Measurements from ENCODE around the gene SCAF8. TPM values are rescaled to one million over a fixed set of nuclear protein-coding genes. Genes with fewer than 3 reads are reported as not detected.
A peak's percentile ranks its signal among the peaks of the same experiment; 100 is the strongest.

The SCAF8 gene
- total and polyA plus RNA-seq, 2 experiments from 2014 or later = 18.9 to 42.0 TPM

DNA sequence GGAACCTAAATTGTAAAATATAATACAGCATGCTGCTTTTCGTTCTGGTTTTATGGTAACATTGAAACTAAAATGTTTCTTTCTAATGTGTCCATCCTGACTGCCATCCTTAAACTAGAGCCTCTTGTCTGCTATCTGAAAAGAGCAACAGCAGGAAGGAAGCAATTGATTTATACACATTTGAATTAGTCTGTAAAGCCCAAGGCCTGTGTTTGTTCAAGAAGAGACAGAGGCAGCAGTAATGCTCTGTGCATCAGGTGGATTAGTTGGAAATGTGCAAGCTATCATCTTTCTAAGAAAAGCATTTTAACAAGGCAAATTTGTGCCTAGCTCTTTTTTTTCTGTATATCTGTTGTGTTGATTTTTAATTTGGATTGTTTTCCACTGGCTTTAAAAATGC is 128.6 kb downstream of the SCAF8 start:
- TF ChIP-seq, protein P1, sequence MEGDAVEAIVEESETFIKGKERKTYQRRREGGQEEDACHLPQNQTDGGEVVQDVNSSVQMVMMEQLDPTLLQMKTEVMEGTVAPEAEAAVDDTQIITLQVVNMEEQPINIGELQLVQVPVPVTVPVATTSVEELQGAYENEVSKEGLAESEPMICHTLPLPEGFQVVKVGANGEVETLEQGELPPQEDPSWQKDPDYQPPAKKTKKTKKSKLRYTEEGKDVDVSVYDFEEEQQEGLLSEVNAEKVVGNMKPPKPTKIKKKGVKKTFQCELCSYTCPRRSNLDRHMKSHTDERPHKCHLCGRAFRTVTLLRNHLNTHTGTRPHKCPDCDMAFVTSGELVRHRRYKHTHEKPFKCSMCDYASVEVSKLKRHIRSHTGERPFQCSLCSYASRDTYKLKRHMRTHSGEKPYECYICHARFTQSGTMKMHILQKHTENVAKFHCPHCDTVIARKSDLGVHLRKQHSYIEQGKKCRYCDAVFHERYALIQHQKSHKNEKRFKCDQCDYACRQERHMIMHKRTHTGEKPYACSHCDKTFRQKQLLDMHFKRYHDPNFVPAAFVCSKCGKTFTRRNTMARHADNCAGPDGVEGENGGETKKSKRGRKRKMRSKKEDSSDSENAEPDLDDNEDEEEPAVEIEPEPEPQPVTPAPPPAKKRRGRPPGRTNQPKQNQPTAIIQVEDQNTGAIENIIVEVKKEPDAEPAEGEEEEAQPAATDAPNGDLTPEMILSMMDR (IDR thresholded peaks at IDR 0.05; ENCODE audit: low read depth, low read length) = no peak
- Histone ChIP-seq H3K9me3 (ENCODE audit: low read depth) (no peaks in the 10 kb centered on the region), H3K27ac (no peak overlapping the region), H3K4me1 (ENCODE audit: low read depth) (no peaks in the 10 kb centered on the region), H3K36me3 (no peaks in the 10 kb centered on the region), H3K4me3 (no peak overlapping the region), H3K27me3 (no peaks in the 10 kb centered on the region)
- no peak for DNase-seq (ENCODE audit: low read depth in 1 of 2, low spot score in 1 of 2)

DNA sequence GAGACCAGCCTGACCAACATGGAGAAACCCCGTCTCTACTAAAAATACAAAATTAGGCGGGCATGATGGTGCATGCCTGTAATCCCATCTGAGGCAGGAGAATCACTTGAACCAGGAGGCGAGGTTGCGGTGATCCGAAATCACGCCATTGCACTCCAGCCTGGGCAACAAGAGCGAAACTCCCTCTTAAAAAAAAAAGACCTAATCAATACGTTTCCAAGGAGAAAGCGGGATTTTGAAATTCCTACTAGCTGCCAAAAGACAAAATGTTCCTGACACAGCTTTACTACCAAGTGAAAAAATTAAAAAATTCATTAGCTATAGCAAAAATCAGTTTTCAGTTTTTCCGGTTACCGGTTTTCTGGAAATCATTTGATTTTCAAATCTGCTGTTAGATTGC is 129.3 kb downstream of the SCAF8 start:
- H3K4me1 ChIP-seq (ENCODE audit: low read depth) = no peaks in the 10 kb centered on the region
- no peak overlapping the region for H3K27ac ChIP-seq
- no peaks in the 10 kb centered on the region for H3K27me3 ChIP-seq
- no peak overlapping the region for H3K4me3 ChIP-seq
- H3K9me3 ChIP-seq (ENCODE audit: low read depth) = no peaks in the 10 kb centered on the region
- no peak for DNase-seq (ENCODE audit: low read depth in 1 of 2, low spot score in 1 of 2)
- TF ChIP-seq, protein P1 (IDR thresholded peaks at IDR 0.05; ENCODE audit: low read depth, low read length) = no peak
- H3K36me3 ChIP-seq = no peaks in the 10 kb centered on the region

DNA sequence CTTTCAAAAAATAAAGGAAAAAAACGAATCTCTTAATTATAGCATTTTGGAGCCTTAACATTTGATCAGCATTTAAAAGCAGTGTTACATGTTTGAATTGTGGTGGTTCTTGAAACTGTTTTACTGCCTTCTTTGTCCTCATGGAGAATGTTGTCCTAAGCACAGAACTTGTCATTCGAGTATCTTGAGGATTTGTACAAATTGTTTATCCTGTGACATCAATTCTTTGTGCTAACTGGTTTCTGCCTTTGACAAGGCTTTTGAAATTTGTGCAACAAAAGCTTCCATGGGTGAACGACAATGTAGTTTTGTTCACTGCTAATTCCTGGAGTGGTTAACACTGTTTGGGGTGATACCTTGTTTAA is 130.8 kb downstream of the SCAF8 start:
- TF ChIP-seq, protein P1 (IDR thresholded peaks at IDR 0.05; ENCODE audit: low read depth, low read length) = no peak
- Histone ChIP-seq H3K27ac (peak overlapping the region; percentile 6), H3K27me3 (no peaks in the 10 kb centered on the region), H3K9me3 (ENCODE audit: low read depth) (no peaks in the 10 kb centered on the region), H3K36me3 (no peaks in the 10 kb centered on the region), H3K4me1 (ENCODE audit: low read depth) (no peaks in the 10 kb centered on the region), H3K4me3 (no peak overlapping the region)
- DNase-seq (ENCODE audit: low read depth in 1 of 2, low spot score in 1 of 2) = no peak

DNA sequence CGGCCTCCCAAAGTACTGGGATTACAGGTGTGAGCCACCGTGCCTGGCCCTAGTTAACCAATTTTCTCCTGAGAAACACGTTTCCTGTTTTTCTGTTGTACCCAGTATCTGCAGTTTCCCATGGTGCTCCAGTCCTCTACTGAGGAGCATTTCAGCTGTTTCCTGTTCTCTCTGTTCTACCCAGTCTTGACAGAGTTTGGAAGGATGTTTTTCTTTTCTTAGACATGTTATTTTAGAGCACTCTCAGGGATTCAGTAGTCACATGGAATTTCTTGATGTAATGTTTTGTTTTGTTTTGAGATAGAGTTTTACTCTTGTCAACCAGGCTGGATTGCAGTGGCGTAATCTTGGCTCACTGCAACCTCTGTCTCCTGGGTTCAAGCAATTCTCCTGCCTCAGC is 132.1 kb downstream of the SCAF8 start:
- Histone ChIP-seq H3K9me3 (ENCODE audit: low read depth) (no peaks in the 10 kb centered on the region), H3K4me3 (no peak overlapping the region), H3K36me3 (no peaks in the 10 kb centered on the region), H3K27me3 (no peaks in the 10 kb centered on the region), H3K27ac (no peak overlapping the region), H3K4me1 (ENCODE audit: low read depth) (no peaks in the 10 kb centered on the region)
- TF ChIP-seq, protein P1 (IDR thresholded peaks at IDR 0.05; ENCODE audit: low read depth, low read length) = no peak
- DNase-seq (ENCODE audit: low read depth in 1 of 2, low spot score in 1 of 2) = peak in 1 of 2 donors; percentile 40

DNA sequence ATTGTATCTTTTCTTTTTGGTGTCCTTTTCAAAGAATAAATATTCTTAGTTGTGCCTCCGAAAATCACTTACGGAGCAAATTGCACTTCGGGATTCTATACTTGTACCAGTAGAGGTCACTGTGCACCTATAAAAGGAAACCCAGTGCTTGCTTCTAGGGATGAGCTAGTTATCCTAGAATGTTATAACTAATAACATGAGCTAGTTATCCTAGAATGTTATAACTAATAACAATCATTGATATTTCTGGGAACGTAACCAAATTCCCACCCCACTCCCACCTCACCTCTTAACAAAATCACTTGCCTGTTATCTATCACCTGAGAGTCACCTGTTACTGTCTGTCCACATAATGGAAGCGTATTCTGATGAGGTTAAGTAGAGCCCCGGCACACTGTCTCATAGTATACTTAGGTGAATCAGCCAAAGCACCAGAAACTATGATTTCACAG is 135.0 kb downstream of the SCAF8 start:
- DNase-seq (ENCODE audit: low read depth in 1 of 2, low spot score in 1 of 2) = peak; percentile 63 to 70
- no peaks in the 10 kb centered on the region for H3K4me1 ChIP-seq (ENCODE audit: low read depth)
- no peak overlapping the region for H3K4me3 ChIP-seq
- no peaks in the 10 kb centered on the region for H3K36me3 ChIP-seq
- no peaks in the 10 kb centered on the region for H3K27me3 ChIP-seq
- H3K9me3 ChIP-seq (ENCODE audit: low read depth) = no peaks in the 10 kb centered on the region
- no peak overlapping the region for H3K27ac ChIP-seq
- TF ChIP-seq, protein P1 (IDR thresholded peaks at IDR 0.05; ENCODE audit: low read depth, low read length) = peak; percentile 71

All from cardiac muscle cell (in vitro differentiated cells and primary cell).